ENCODE measurements around the gene YJEFN3.

- TF ChIP-seq CTCF (IDR thresholded peaks at IDR 0.05 in 4 of 5, conservative IDR thresholded peaks at IDR 0.05 in 1 of 5) (no peak), POLR2A (IDR thresholded peaks at IDR 0.05) (no peak)
Measured at GRCh38 chr19:19544954-19545591, 16.4 kb downstream of the YJEFN3 start.
